Hippocampal formation (tissue), 2 donors: ENCODE results near the gene PLEKHN1.

Source experiments
- DNase-seq, 2 donors: peaks; one replicate each; lab custom pipeline; 2025; lab: John Stamatoyannopoulos, UW

Gene PLEKHN1

GRCh38 chr1:962381-963300 lies 3.6 kb upstream of the PLEKHN1 start:
- DNase-seq: no peak

GRCh38 chr1:963301-963651 lies 3.0 kb upstream of the PLEKHN1 start:
- DNase-seq: no peak

- DNase-seq: no peak
These were observed 2.3 kb upstream of the PLEKHN1 start for GRCh38 chr1:963746-964525.

GRCh38 chr1:964691-965525 lies 1.4 kb upstream of the PLEKHN1 start:
- DNase-seq: no peak

- no peak for DNase-seq
These were observed 652 bp upstream of the PLEKHN1 start for GRCh38 chr1:965526-966134.

- DNase-seq: no peak
These were observed 520 bp downstream of the PLEKHN1 start for GRCh38 chr1:966704-967300.

- no peak for DNase-seq
These were observed 1.4 kb downstream of the PLEKHN1 start for GRCh38 chr1:967466-968343.

GRCh38 chr1:969260-969855 lies 3.1 kb downstream of the PLEKHN1 start:
- DNase-seq: no peak

GRCh38 chr1:970242-970972 lies 4.1 kb downstream of the PLEKHN1 start:
- DNase-seq: no peak

- DNase-seq: no peak
These were observed 4.9 kb downstream of the PLEKHN1 start for GRCh38 chr1:970973-971730.

- DNase-seq: no peak
These were observed 5.6 kb downstream of the PLEKHN1 start for GRCh38 chr1:971751-972506.

GRCh38 chr1:972726-973458 lies 6.6 kb downstream of the PLEKHN1 start:
- no peak for DNase-seq

GRCh38 chr1:973459-974292 lies 7.4 kb downstream of the PLEKHN1 start:
- DNase-seq: no peak

GRCh38 chr1:974293-974640 lies 8.0 kb downstream of the PLEKHN1 start:
- DNase-seq: no peak

GRCh38 chr1:974687-975328 lies 8.5 kb downstream of the PLEKHN1 start:
- DNase-seq: no peak

GRCh38 chr1:975365-975764 lies 9.1 kb downstream of the PLEKHN1 start:
- no peak for DNase-seq
